ENCODE measurements around the gene GLRX3. TPM values are rescaled to one million over a fixed set of nuclear protein-coding genes. Genes with fewer than 3 reads are reported as not detected.
A peak's percentile ranks its signal among the peaks of the same experiment; 100 is the strongest.

Gene GLRX3
- total RNA-seq, 1 experiment from 2014 or later, result 142 TPM

DNA sequence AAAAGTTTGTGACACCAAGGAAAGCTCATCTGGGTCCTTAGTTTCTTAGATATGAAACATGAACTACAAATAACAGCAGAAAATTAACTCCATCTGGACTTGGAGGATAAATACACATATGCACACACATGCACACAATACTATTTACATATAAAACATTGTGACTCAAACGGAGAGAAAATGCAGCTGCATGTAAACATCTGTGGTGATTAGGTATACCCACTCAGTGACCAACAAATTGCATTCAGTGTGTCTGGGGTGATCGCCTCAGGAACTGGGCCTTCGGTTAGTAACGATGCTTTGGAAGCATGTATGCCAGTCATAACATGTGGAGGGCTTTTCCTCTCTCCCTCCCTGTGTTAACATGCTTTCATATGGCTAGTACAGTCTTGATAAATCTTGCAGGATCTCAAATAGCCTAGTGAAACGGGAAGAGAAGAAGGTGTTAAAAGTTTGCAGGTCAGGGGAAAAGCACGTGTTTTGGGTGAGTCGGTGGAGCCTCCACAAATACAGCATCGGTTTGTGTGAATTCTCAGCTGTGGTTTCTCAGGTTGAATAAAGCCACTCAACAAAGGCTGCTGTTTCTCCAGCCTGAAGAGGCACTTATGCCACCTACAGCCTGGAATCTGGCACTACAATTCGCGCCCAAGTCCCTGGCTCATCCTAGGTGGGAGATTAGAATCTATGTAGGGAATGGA, 8.7 kb upstream of the GLRX3 start (continued):
- TF ChIP-seq, protein P1, sequence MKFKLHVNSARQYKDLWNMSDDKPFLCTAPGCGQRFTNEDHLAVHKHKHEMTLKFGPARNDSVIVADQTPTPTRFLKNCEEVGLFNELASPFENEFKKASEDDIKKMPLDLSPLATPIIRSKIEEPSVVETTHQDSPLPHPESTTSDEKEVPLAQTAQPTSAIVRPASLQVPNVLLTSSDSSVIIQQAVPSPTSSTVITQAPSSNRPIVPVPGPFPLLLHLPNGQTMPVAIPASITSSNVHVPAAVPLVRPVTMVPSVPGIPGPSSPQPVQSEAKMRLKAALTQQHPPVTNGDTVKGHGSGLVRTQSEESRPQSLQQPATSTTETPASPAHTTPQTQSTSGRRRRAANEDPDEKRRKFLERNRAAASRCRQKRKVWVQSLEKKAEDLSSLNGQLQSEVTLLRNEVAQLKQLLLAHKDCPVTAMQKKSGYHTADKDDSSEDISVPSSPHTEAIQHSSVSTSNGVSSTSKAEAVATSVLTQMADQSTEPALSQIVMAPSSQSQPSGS (CRISPR knock-in tag; IDR thresholded peaks at IDR 0.05; ENCODE audit: borderline replicate concordance, low read depth), result no peak
- TF ChIP-seq SOX15 (CRISPR knock-in tag; IDR thresholded peaks at IDR 0.05) (no peak), TEAD1 (CRISPR knock-in tag; IDR thresholded peaks at IDR 0.05) (peak; percentile 90; the same call in 1 of the 2 replicates), SMAD4 (CRISPR knock-in tag; IDR thresholded peaks at IDR 0.05) (no peak)

DNA sequence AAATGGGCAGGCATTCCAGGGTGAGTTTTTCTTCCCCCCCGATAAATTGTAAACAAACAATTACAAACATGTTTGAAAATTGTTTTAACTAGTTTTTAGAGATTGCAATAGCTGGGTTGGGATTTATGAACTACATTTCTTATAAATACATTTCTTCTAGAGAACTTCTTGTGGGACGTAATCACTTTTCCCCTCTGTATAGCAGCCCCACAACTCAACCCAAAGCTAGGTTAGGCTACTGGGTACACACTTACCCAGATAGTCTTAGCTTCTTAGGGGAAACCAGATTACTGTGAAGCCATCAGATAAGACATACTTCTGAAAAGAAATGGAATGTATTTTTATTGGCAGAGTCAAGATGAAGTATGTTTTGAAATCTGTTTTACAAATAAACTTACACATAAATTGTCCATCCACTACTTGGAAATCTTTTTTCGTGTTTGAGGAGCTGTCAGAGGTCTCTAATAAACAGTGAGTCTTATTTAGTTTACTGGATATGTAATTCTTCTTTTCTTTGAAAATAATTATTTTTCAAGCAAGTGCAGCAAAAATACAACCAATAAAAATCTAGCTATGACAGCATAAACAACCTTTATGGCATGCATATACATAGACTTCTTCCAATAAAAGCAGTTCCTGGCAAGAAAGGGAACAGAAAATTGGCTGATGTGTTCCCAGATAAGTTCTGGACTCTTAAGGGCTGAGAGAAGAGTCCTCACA, 8.0 kb upstream of the GLRX3 start:
- ATAC-seq (peak; percentile 46), DNase-seq (ENCODE audit: low spot score) (no peak)
- Mint-ChIP-seq H3K4me3 (no peak overlapping the region), H3K4me1 (peaks cover 16% of the 10 kb centered on the region), H3K36me3 (no peaks in the 10 kb centered on the region), H3K9me3 (no peaks in the 10 kb centered on the region), H3K27ac (no peak overlapping the region), H3K27me3 (ENCODE audit: low read depth) (peaks cover 5% of the 10 kb centered on the region; the same call in 1 of the 2 replicates)
- TF ChIP-seq JAZF1 (CRISPR knock-in tag; IDR thresholded peaks at IDR 0.05) (no peak), ZMAT4 (CRISPR knock-in tag; IDR thresholded peaks at IDR 0.05) (no peak), GTF2I (CRISPR knock-in tag; conservative IDR thresholded peaks at IDR 0.05) (no peak), CBFB (CRISPR knock-in tag; IDR thresholded peaks at IDR 0.05; ENCODE audit: low read depth) (no peak), ZNF416 (CRISPR knock-in tag; IDR thresholded peaks at IDR 0.05) (no peak), MAX (CRISPR knock-in tag; IDR thresholded peaks at IDR 0.05) (no peak), GABPB1 (CRISPR knock-in tag; IDR thresholded peaks at IDR 0.05) (no peak), ELF4 (CRISPR knock-in tag; IDR thresholded peaks at IDR 0.05; ENCODE audit: low read depth) (no peak), ETV6 (CRISPR knock-in tag; IDR thresholded peaks at IDR 0.05) (no peak), NFATC4 (CRISPR knock-in tag; IDR thresholded peaks at IDR 0.05) (no peak), ZNF396 (CRISPR knock-in tag; IDR thresholded peaks at IDR 0.05; ENCODE audit: borderline replicate concordance) (no peak), JUN (CRISPR knock-in tag; IDR thresholded peaks at IDR 0.05) (no peak), EMX1 (CRISPR knock-in tag; IDR thresholded peaks at IDR 0.05) (no peak), RELA (CRISPR knock-in tag; IDR thresholded peaks at IDR 0.05; ENCODE audit: borderline replicate concordance) (no peak)
- TF ChIP-seq, protein P1 (CRISPR knock-in tag; IDR thresholded peaks at IDR 0.05; ENCODE audit: borderline replicate concordance, low read depth), result no peak
- TF ChIP-seq, protein P2, sequence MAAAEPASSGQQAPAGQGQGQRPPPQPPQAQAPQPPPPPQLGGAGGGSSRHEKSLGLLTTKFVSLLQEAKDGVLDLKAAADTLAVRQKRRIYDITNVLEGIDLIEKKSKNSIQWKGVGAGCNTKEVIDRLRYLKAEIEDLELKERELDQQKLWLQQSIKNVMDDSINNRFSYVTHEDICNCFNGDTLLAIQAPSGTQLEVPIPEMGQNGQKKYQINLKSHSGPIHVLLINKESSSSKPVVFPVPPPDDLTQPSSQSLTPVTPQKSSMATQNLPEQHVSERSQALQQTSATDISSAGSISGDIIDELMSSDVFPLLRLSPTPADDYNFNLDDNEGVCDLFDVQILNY (CRISPR knock-in tag; IDR thresholded peaks at IDR 0.05), result no peak
- TF ChIP-seq, protein P3, sequence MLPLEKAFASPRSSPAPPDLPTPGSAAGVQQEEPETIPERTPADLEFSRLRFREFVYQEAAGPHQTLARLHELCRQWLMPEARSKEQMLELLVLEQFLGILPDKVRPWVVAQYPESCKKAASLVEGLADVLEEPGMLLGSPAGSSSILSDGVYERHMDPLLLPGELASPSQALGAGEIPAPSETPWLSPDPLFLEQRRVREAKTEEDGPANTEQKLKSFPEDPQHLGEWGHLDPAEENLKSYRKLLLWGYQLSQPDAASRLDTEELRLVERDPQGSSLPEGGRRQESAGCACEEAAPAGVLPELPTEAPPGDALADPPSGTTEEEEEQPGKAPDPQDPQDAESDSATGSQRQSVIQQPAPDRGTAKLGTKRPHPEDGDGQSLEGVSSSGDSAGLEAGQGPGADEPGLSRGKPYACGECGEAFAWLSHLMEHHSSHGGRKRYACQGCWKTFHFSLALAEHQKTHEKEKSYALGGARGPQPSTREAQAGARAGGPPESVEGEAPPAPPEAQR (CRISPR knock-in tag; IDR thresholded peaks at IDR 0.05), result no peak
- TF ChIP-seq, protein P4, sequence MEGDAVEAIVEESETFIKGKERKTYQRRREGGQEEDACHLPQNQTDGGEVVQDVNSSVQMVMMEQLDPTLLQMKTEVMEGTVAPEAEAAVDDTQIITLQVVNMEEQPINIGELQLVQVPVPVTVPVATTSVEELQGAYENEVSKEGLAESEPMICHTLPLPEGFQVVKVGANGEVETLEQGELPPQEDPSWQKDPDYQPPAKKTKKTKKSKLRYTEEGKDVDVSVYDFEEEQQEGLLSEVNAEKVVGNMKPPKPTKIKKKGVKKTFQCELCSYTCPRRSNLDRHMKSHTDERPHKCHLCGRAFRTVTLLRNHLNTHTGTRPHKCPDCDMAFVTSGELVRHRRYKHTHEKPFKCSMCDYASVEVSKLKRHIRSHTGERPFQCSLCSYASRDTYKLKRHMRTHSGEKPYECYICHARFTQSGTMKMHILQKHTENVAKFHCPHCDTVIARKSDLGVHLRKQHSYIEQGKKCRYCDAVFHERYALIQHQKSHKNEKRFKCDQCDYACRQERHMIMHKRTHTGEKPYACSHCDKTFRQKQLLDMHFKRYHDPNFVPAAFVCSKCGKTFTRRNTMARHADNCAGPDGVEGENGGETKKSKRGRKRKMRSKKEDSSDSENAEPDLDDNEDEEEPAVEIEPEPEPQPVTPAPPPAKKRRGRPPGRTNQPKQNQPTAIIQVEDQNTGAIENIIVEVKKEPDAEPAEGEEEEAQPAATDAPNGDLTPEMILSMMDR (IDR thresholded peaks at IDR 0.05), result no peak
- TF ChIP-seq, protein P5, sequence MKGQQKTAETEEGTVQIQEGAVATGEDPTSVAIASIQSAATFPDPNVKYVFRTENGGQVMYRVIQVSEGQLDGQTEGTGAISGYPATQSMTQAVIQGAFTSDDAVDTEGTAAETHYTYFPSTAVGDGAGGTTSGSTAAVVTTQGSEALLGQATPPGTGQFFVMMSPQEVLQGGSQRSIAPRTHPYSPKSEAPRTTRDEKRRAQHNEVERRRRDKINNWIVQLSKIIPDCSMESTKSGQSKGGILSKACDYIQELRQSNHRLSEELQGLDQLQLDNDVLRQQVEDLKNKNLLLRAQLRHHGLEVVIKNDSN (CRISPR knock-in tag; IDR thresholded peaks at IDR 0.05), result no peak
- ChIA-PET CTCF (interaction anchor here (0.9 to 4.5 kb wide), 10 partner anchors 9 to 398 kb away, joined by 3 to 64 read pairs (median 5); partner anchors contain the start of genes C10orf143 and GLRX3), POLR2A (interaction anchor here (1.0 to 1.1 kb wide), 2 partner anchors 8 to 18 kb away, joined by 3 to 6 read pairs; partner anchors contain the start of genes C10orf143 and GLRX3)
